LNCaP clone FGC (cell line): Measurements from ENCODE around the gene RPS18.
"Not testable (repeated sequence)": the region's sequence is repeated elsewhere in the genome, so short reads cannot be mapped to it uniquely, and the experiment has no call there.

Experiments
- DNase-seq: peaks from one replicate; pipeline ENCODE4 v3.0.0-alpha.2; 2011; ENCODE audit warnings: low read depth
- H3K4me3 ChIP-seq: 2 replicates; pipeline ENCODE4 v1.5.1; 2011; ENCODE audit warnings: mild to moderate bottlenecking, low read depth, low read length, control low read depth
- TF ChIP-seq, protein P1 (sequence below): IDR thresholded peaks from 2 replicates; pipeline ENCODE4 v1.5.1; 2012; ENCODE audit warnings: mild to moderate bottlenecking; ENCODE audit not compliant: control insufficient read depth, insufficient read depth; ENCODE audit errors: extremely low read depth

Gene RPS18

DNA sequence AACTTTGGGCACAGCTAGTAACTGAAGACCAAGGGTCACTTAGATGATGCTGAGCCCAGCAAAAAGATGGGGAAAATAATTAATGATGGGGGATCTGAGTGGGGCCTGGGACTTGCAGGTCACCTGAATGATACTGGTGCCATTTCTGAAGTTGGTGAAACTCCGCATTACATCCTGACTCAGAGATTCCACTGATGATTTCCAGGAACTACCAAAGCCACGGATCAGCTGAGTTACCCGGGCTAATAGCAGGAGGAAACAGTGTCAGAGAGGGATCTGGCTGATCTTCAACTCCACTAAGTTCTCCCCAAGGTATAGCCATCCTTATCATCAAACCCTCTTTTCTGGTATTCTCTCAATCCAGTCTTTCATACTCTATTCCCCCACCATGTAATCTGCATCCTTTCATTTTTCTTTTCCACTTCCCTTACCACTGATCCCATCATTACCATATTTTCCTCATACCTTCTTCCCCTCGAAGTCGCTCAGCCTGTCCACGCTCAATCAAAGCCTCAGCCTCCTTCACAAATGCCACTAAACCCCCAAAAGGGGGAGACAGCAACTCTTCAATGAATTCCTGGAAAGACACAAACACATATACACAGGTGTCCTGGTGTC, 20.4 kb upstream of the RPS18 start:
- TF ChIP-seq, protein P1, sequence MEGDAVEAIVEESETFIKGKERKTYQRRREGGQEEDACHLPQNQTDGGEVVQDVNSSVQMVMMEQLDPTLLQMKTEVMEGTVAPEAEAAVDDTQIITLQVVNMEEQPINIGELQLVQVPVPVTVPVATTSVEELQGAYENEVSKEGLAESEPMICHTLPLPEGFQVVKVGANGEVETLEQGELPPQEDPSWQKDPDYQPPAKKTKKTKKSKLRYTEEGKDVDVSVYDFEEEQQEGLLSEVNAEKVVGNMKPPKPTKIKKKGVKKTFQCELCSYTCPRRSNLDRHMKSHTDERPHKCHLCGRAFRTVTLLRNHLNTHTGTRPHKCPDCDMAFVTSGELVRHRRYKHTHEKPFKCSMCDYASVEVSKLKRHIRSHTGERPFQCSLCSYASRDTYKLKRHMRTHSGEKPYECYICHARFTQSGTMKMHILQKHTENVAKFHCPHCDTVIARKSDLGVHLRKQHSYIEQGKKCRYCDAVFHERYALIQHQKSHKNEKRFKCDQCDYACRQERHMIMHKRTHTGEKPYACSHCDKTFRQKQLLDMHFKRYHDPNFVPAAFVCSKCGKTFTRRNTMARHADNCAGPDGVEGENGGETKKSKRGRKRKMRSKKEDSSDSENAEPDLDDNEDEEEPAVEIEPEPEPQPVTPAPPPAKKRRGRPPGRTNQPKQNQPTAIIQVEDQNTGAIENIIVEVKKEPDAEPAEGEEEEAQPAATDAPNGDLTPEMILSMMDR: no peak
- DNase-seq: no peak
- no peak overlapping the region for H3K4me3 ChIP-seq

DNA sequence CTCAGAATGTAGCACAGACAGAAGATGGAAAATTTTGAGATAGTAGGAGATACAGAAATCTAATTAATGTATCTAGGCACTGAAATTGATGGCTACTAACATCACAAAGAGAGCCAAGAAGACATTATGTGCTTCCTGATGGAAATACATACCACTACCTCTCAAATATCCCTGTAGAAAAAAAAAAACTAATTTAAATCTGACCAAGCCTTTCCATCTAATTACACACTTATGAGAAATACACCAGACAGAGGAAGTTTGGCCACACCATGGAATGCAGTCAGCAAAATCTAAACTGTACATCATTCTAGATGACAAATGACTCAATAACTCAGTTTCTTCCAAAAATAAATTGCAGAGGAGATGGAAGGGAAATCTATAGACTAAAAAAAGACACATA, 19.1 kb upstream of the RPS18 start:
- H3K4me3 ChIP-seq: no peak overlapping the region
- no peak for DNase-seq
- TF ChIP-seq, protein P1: no peak

DNA sequence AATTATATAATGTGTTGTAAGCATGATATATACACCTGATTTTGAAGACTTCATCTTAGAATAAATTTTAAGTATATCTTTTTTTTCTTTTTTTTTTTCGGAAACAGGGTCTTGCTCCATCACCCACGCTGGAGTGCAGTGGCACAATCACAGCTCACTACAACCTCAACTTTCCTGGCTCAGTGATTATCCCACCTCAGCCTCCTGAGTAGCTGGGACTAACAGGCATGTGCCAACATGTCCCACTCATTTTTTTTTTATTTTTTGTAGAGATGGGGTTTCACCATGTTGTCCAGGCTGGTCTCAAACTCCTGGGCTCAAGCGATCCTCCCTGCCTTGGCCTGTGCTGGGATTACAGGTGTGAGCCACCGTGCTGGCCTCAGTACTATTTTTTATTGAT, 17.3 kb upstream of the RPS18 start:
- DNase-seq: no peak
- no peak overlapping the region for H3K4me3 ChIP-seq
- TF ChIP-seq, protein P1: no peak

DNA sequence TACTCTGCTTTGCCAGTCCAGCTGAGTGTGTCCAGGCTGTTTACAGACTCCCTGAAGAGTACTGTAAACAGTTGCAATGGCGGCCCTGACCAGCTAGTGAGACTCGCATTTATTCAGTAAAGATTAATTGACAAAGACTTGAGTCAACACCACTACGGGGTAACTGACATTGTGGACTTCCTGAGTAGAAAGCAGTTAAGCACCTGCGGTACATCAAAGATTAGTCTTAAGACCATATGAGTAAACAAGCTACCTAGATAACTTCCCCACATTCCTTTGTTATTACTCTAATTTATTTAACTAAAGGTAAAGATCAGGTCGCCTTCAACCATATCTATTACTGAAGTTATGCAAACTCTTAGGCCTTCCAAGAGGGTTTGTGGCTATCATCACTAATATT, 12.8 kb upstream of the RPS18 start:
- no peak overlapping the region for H3K4me3 ChIP-seq
- TF ChIP-seq, protein P1: no peak
- no peak for DNase-seq

DNA sequence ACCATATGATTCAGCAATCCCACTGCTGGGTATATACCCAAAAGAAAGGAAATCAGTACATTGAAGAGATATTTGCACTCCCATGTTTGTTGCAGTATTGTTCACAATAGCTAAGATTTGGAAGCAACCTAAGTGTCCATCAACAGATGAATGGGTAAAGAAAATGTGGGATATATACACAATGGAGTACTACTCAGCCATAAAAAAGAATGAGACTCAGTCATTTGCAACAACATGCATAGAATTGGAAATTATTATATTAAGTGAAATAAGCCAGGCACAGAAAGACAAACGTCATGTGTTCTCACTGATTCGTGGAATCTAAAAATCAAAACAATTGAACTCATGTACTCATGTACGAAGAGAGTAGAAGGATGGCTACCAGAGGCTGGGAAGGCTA, 9.4 kb upstream of the RPS18 start:
- DNase-seq: not testable (repeated sequence)

DNA sequence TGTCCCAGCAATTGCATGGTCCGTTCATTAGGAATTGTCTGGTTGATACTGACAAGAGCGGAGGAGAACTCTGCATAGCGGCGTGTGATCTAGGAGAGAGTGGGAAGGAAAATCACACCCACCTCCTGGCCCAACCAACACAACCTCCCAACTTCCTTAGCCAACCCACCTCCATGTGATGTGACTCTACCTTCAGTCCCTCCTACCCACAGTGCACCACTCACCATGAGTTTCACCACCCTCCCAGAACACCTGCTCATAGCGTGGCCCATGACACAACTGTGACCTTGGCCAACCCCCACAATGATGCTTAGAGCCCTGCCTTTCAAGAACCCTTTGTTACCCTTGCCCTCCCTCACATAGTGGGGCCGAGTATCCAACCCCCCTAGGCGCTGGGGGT, 7.9 kb upstream of the RPS18 start:
- no peak overlapping the region for H3K4me3 ChIP-seq
- no peak for DNase-seq
- TF ChIP-seq, protein P1: no peak

More for the DNA sequence above, 9.4 kb upstream of the RPS18 start:
- not testable (repeated sequence) for H3K4me3 ChIP-seq

DNA sequence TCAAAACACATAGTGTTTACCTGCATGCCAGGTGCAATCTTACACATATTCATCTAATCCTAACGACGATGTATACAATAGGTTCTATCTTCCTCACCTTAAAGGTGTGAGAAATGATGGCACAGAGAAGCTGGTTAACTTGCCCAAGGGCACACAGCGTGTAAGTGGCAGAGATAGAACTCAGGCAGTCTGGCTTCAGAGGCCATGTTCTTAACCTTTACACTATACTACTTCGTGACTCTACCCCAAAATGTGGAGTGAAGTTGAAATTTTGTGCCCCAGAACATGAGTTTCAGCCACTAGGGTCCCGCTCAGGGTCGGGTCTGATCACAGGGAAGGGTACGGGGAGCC, 783 bp upstream of the RPS18 start:
- peak overlapping the region; percentile 89 for H3K4me3 ChIP-seq
- DNase-seq: no peak
- TF ChIP-seq, protein P1: no peak
